GM12875 (cell line): ENCODE measurements around the gene ATP2A3.

Experiments used
- H3K4me3 ChIP-seq: one replicate; pipeline ENCODE4 v1.5.1; 2011; ENCODE audit warnings: low read depth, low read length, control low read depth
- CTCF ChIP-seq: IDR thresholded peaks from 2 replicates; pipeline ENCODE4 v1.5.1; 2011; ENCODE audit warnings: low read depth, mild to moderate bottlenecking, control low read depth, inconsistent platforms, low read length, moderate library complexity, borderline replicate concordance; ENCODE audit not compliant: insufficient read depth

ATP2A3 gene

GRCh38 chr17:3937359-3937758, 26.9 kb downstream of the ATP2A3 start:
- H3K4me3 ChIP-seq = no peak overlapping the region
- TF ChIP-seq CTCF = no peak

- no peak for TF ChIP-seq CTCF
Measured at GRCh38 chr17:3935825-3936355, 28.3 kb downstream of the ATP2A3 start.

GRCh38 chr17:3935140-3935542, 29.1 kb downstream of the ATP2A3 start:
- peak; percentile 60 for TF ChIP-seq CTCF
- H3K4me3 ChIP-seq = no peak overlapping the region

More at GRCh38 chr17:3935825-3936355, 28.3 kb downstream of the ATP2A3 start:
- H3K4me3 ChIP-seq = no peak overlapping the region

- no peak for TF ChIP-seq CTCF
Measured at GRCh38 chr17:3929764-3930163, 34.5 kb downstream of the ATP2A3 start.

GRCh38 chr17:3929181-3929580, 35.1 kb downstream of the ATP2A3 start:
- no peak for TF ChIP-seq CTCF
- no peak overlapping the region for H3K4me3 ChIP-seq

More at GRCh38 chr17:3929764-3930163, 34.5 kb downstream of the ATP2A3 start:
- H3K4me3 ChIP-seq = no peak overlapping the region

GRCh38 chr17:3928406-3928805, 35.8 kb downstream of the ATP2A3 start:
- no peak for TF ChIP-seq CTCF

GRCh38 chr17:3927628-3928340, 36.5 kb downstream of the ATP2A3 start:
- no peak for TF ChIP-seq CTCF
- H3K4me3 ChIP-seq = no peak overlapping the region

More at GRCh38 chr17:3928406-3928805, 35.8 kb downstream of the ATP2A3 start:
- H3K4me3 ChIP-seq = no peak overlapping the region
